Measurements from ENCODE around the gene OGDHL. TPM values are rescaled to one million over a fixed set of nuclear protein-coding genes. Genes with fewer than 3 reads are reported as not detected.
"Not testable (repeated sequence)": the region's sequence is repeated elsewhere in the genome, so short reads cannot be mapped to it uniquely, and the experiment has no call there.

Gene OGDHL
- total RNA-seq, 1 donor from 2014 or later: 0.20 TPM

- intact Hi-C loops (cut with micrococcal nuclease): no loop called here
Observed at GRCh38 chr10:49740346-49741107, 21.6 kb downstream of the OGDHL start.

GRCh38 chr10:49739426-49739825, 22.7 kb downstream of the OGDHL start:
- intact Hi-C loops (cut with micrococcal nuclease): no loop called here

- intact Hi-C loops (cut with micrococcal nuclease): no loop called here
Observed at GRCh38 chr10:49738616-49739360, 23.3 kb downstream of the OGDHL start.

- intact Hi-C loops (cut with micrococcal nuclease): no loop called here
Observed at GRCh38 chr10:49737474-49738201, 24.5 kb downstream of the OGDHL start.

GRCh38 chr10:49736564-49737113, 25.5 kb downstream of the OGDHL start:
- intact Hi-C loops (cut with micrococcal nuclease): no loop called here

- intact Hi-C loops (cut with micrococcal nuclease): no loop called here
Observed at GRCh38 chr10:49735848-49736563, 26.1 kb downstream of the OGDHL start.

GRCh38 chr10:49735161-49735560, 27.0 kb downstream of the OGDHL start:
- intact Hi-C loops (cut with micrococcal nuclease): no loop called here

GRCh38 chr10:49734676-49735075, 27.4 kb downstream of the OGDHL start:
- intact Hi-C loops (cut with micrococcal nuclease): no loop called here

GRCh38 chr10:49733866-49734265, 28.3 kb downstream of the OGDHL start:
- intact Hi-C loops (cut with micrococcal nuclease): no loop called here

- intact Hi-C loops (cut with micrococcal nuclease): no loop called here
Observed at GRCh38 chr10:49726593-49726992, 35.5 kb downstream of the OGDHL start.

- intact Hi-C loops (cut with micrococcal nuclease): not testable (repeated sequence)
Observed at GRCh38 chr10:49715157-49715556, 47.0 kb downstream of the OGDHL start.

GRCh38 chr10:49713266-49713665, 48.9 kb downstream of the OGDHL start:
- intact Hi-C loops (cut with micrococcal nuclease): no loop called here

GRCh38 chr10:49711481-49711880, 50.6 kb downstream of the OGDHL start:
- intact Hi-C loops (cut with micrococcal nuclease): no loop called here

- intact Hi-C loops (cut with micrococcal nuclease): no loop called here
Observed at GRCh38 chr10:49710966-49711365, 51.2 kb downstream of the OGDHL start.

- intact Hi-C loops (cut with micrococcal nuclease): no loop called here
Observed at GRCh38 chr10:49709934-49710333, 52.2 kb downstream of the OGDHL start.

GRCh38 chr10:49707585-49707984, 54.5 kb downstream of the OGDHL start:
- intact Hi-C loops (cut with micrococcal nuclease): no loop called here

- intact Hi-C loops (cut with micrococcal nuclease): no loop called here
Observed at GRCh38 chr10:49700997-49701396, 61.1 kb downstream of the OGDHL start.

GRCh38 chr10:49700211-49700610, 61.9 kb downstream of the OGDHL start:
- intact Hi-C loops (cut with micrococcal nuclease): no loop called here

GRCh38 chr10:49698679-49699078, 63.4 kb downstream of the OGDHL start:
- intact Hi-C loops (cut with micrococcal nuclease): no loop called here

- intact Hi-C loops (cut with micrococcal nuclease): no loop called here
Observed at GRCh38 chr10:49696311-49696710, 65.8 kb downstream of the OGDHL start.

- intact Hi-C loops (cut with micrococcal nuclease): no loop called here
Observed at GRCh38 chr10:49694466-49694865, 67.7 kb downstream of the OGDHL start.

Measured in T-helper 2 cell treated with Interferon-gamma antibody and Interleukin-4, amounts not matched to agents 100 ng/mL and 5 ng/mL, for 36 hours (primary cell).